ENCODE results near the gene MED9.
A peak's percentile ranks its signal among the peaks of the same experiment; 100 is the strongest.

The MED9 gene

GRCh38 chr17:17445925-17446665 is 30.7 kb upstream of the MED9 start:
- TF ChIP-seq, protein P1, sequence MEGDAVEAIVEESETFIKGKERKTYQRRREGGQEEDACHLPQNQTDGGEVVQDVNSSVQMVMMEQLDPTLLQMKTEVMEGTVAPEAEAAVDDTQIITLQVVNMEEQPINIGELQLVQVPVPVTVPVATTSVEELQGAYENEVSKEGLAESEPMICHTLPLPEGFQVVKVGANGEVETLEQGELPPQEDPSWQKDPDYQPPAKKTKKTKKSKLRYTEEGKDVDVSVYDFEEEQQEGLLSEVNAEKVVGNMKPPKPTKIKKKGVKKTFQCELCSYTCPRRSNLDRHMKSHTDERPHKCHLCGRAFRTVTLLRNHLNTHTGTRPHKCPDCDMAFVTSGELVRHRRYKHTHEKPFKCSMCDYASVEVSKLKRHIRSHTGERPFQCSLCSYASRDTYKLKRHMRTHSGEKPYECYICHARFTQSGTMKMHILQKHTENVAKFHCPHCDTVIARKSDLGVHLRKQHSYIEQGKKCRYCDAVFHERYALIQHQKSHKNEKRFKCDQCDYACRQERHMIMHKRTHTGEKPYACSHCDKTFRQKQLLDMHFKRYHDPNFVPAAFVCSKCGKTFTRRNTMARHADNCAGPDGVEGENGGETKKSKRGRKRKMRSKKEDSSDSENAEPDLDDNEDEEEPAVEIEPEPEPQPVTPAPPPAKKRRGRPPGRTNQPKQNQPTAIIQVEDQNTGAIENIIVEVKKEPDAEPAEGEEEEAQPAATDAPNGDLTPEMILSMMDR (IDR thresholded peaks at IDR 0.05; ENCODE audit: low read depth, low read length, missing control alignments), result peak; percentile 8
- in situ Hi-C loops (cut with HindIII; ENCODE audit: low sequenced_read_pairs), result no loop called here
- H3K4me3 ChIP-seq (ENCODE audit: low read depth, low read length), result no peak overlapping the region
- DNase-seq (ENCODE audit: low read depth), result peak; percentile 93

- no peak overlapping the region for H3K4me3 ChIP-seq (ENCODE audit: low read depth, low read length)
- in situ Hi-C loops (cut with HindIII; ENCODE audit: low sequenced_read_pairs), result no loop called here
- TF ChIP-seq, protein P1 (IDR thresholded peaks at IDR 0.05; ENCODE audit: low read depth, low read length, missing control alignments), result no peak
- no peak for DNase-seq (ENCODE audit: low read depth)
These were observed 30.1 kb upstream of the MED9 start for GRCh38 chr17:17446666-17447155.

DNA sequence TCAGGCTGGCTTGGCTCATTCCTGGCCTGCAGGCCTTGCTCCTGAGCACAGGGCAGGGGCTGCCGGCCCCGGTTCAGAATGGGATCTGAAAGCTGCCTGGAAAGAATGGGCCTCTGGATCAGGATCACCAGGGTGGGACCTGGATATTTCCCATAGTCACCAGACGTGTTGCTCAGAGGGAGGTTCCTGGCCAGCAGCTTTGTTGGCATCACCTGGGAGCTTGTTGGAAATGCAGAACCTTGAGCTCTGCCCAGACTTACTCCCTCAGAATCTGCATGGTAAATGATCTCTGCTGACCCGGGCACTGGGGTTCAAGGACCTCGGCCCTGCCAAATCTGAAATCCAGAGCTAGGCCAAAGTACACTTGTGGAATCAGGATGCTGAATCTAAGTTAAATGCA is 29.5 kb upstream of the MED9 start:
- no peak for DNase-seq (ENCODE audit: low read depth)
- TF ChIP-seq, protein P1 (IDR thresholded peaks at IDR 0.05; ENCODE audit: low read depth, low read length, missing control alignments), result no peak
- in situ Hi-C loops (cut with HindIII; ENCODE audit: low sequenced_read_pairs), result no loop called here
- no peak overlapping the region for H3K4me3 ChIP-seq (ENCODE audit: low read depth, low read length)

DNA sequence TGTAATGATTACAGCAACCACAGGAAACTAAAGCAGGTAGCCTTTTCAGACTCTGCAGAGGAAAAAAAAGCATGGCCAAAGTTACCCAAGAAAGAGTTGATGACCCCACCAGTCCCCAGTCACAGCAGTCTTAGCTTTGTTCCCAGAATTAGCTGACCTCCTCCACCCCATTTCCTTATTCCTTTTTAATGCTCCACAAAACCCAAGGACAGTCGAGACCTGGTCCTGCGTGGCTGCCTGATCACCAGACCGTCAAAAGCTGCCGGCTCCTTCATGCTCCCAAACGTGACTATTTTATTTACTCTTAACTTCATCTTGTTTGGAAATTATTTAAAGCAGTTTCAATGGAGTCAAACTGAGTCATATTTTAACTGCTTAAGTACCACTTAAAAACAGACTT is 28.7 kb upstream of the MED9 start:
- in situ Hi-C loops (cut with HindIII; ENCODE audit: low sequenced_read_pairs), result no loop called here
- TF ChIP-seq, protein P1 (IDR thresholded peaks at IDR 0.05; ENCODE audit: low read depth, low read length, missing control alignments), result no peak
- no peak overlapping the region for H3K4me3 ChIP-seq (ENCODE audit: low read depth, low read length)
- DNase-seq (ENCODE audit: low read depth), result no peak

DNA sequence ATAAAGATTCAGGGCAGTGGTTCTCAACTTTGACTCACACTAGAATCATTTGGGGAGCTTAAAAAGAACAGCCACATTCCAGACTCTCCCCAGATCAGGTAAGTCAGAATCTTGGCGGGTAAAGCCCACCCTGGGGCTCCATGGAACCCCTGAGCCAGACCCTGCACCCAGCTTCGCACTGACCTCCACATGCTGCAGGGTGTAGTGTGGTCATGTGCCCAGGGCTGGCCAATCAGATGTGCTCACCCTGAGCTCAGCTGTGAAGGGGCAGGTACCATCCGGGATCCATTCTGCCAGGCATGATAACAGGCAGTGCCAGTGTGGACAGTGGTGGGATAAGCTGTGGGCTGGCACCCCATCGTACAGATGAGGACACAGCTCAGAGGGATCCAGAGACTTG is 28.1 kb upstream of the MED9 start:
- DNase-seq (ENCODE audit: low read depth), result no peak
- TF ChIP-seq, protein P1 (IDR thresholded peaks at IDR 0.05; ENCODE audit: low read depth, low read length, missing control alignments), result no peak
- no peak overlapping the region for H3K4me3 ChIP-seq (ENCODE audit: low read depth, low read length)
- in situ Hi-C loops (cut with HindIII; ENCODE audit: low sequenced_read_pairs), result no loop called here

- in situ Hi-C loops (cut with HindIII; ENCODE audit: low sequenced_read_pairs), result no loop called here
- H3K4me3 ChIP-seq (ENCODE audit: low read depth, low read length), result no peak overlapping the region
- DNase-seq (ENCODE audit: low read depth), result no peak
- TF ChIP-seq, protein P1 (IDR thresholded peaks at IDR 0.05; ENCODE audit: low read depth, low read length, missing control alignments), result no peak
These were observed 23.7 kb upstream of the MED9 start for GRCh38 chr17:17453088-17453487.
